Measurements from ENCODE around the gene NBEA.
"Not testable (repeated sequence)": the region's sequence is repeated elsewhere in the genome, so short reads cannot be mapped to it uniquely, and the experiment has no call there.

Gene NBEA

GRCh38 chr13:35408285-35408684 is 466.2 kb downstream of the NBEA start:
- H3K9me3 ChIP-seq (ENCODE audit: control insufficient read depth, low read depth, low read length); H3K9ac ChIP-seq (ENCODE audit: low read length); H3K4me3 ChIP-seq (ENCODE audit: low read length); H3K4me1 ChIP-seq (ENCODE audit: control insufficient read depth, low read depth, low read length); H3K36me3 ChIP-seq (ENCODE audit: control insufficient read depth, low read depth, low read length); H3K27ac ChIP-seq (ENCODE audit: low read length); H3K27me3 ChIP-seq (ENCODE audit: control insufficient read depth, insufficient read depth, low read length): not testable (repeated sequence)

GRCh38 chr13:35411059-35411744 is 469.1 kb downstream of the NBEA start:
- Histone ChIP-seq H3K4me3 (ENCODE audit: low read length) (no peak overlapping the region), H3K36me3 (ENCODE audit: control insufficient read depth, low read depth, low read length) (no peaks in the 10 kb centered on the region), H3K4me1 (ENCODE audit: control insufficient read depth, low read depth, low read length) (no peaks in the 10 kb centered on the region), H3K9ac (ENCODE audit: low read length) (no peak overlapping the region), H3K27me3 (ENCODE audit: control insufficient read depth, insufficient read depth, low read length) (no peaks in the 10 kb centered on the region), H3K27ac (ENCODE audit: low read length) (no peak overlapping the region), H3K9me3 (ENCODE audit: control insufficient read depth, low read depth, low read length) (no peaks in the 10 kb centered on the region)

- Histone ChIP-seq H3K4me1 (ENCODE audit: control insufficient read depth, low read depth, low read length) (no peaks in the 10 kb centered on the region), H3K36me3 (ENCODE audit: control insufficient read depth, low read depth, low read length) (peaks cover 3% of the 10 kb centered on the region), H3K27ac (ENCODE audit: low read length) (no peak overlapping the region), H3K4me3 (ENCODE audit: low read length) (no peak overlapping the region), H3K9ac (ENCODE audit: low read length) (no peak overlapping the region), H3K27me3 (ENCODE audit: control insufficient read depth, insufficient read depth, low read length) (no peaks in the 10 kb centered on the region), H3K9me3 (ENCODE audit: control insufficient read depth, low read depth, low read length) (no peaks in the 10 kb centered on the region)
These were observed 506.4 kb downstream of the NBEA start for GRCh38 chr13:35448465-35448864.

- Histone ChIP-seq H3K4me1 (ENCODE audit: control insufficient read depth, low read depth, low read length) (no peaks in the 10 kb centered on the region), H3K4me3 (ENCODE audit: low read length) (no peak overlapping the region), H3K27me3 (ENCODE audit: control insufficient read depth, insufficient read depth, low read length) (no peaks in the 10 kb centered on the region), H3K27ac (ENCODE audit: low read length) (no peak overlapping the region), H3K9ac (ENCODE audit: low read length) (no peak overlapping the region), H3K36me3 (ENCODE audit: control insufficient read depth, low read depth, low read length) (peaks cover 3% of the 10 kb centered on the region), H3K9me3 (ENCODE audit: control insufficient read depth, low read depth, low read length) (no peaks in the 10 kb centered on the region)
These were observed 507.8 kb downstream of the NBEA start for GRCh38 chr13:35449821-35450220.

GRCh38 chr13:35455022-35455421 is 513.0 kb downstream of the NBEA start:
- Histone ChIP-seq H3K9me3 (ENCODE audit: control insufficient read depth, low read depth, low read length) (no peaks in the 10 kb centered on the region), H3K4me1 (ENCODE audit: control insufficient read depth, low read depth, low read length) (no peaks in the 10 kb centered on the region)

GRCh38 chr13:35457258-35457657 is 515.2 kb downstream of the NBEA start:
- Histone ChIP-seq H3K27me3 (ENCODE audit: control insufficient read depth, insufficient read depth, low read length) (no peaks in the 10 kb centered on the region), H3K4me3 (ENCODE audit: low read length) (no peak overlapping the region), H3K27ac (ENCODE audit: low read length) (no peak overlapping the region), H3K9ac (ENCODE audit: low read length) (no peak overlapping the region), H3K9me3 (ENCODE audit: control insufficient read depth, low read depth, low read length) (no peaks in the 10 kb centered on the region), H3K4me1 (ENCODE audit: control insufficient read depth, low read depth, low read length) (no peaks in the 10 kb centered on the region), H3K36me3 (ENCODE audit: control insufficient read depth, low read depth, low read length) (peaks cover 3% of the 10 kb centered on the region)

More at GRCh38 chr13:35455022-35455421, 513.0 kb downstream of the NBEA start:
- Histone ChIP-seq H3K4me3 (ENCODE audit: low read length) (no peak overlapping the region), H3K27ac (ENCODE audit: low read length) (no peak overlapping the region), H3K36me3 (ENCODE audit: control insufficient read depth, low read depth, low read length) (peaks cover 3% of the 10 kb centered on the region), H3K27me3 (ENCODE audit: control insufficient read depth, insufficient read depth, low read length) (no peaks in the 10 kb centered on the region), H3K9ac (ENCODE audit: low read length) (no peak overlapping the region)

GRCh38 chr13:35460061-35460460 is 518.0 kb downstream of the NBEA start:
- no peak overlapping the region for H3K9ac ChIP-seq (ENCODE audit: low read length)
- no peaks in the 10 kb centered on the region for H3K36me3 ChIP-seq (ENCODE audit: control insufficient read depth, low read depth, low read length)
- H3K4me3 ChIP-seq (ENCODE audit: low read length) = no peak overlapping the region
- H3K27me3 ChIP-seq (ENCODE audit: control insufficient read depth, insufficient read depth, low read length) = no peaks in the 10 kb centered on the region
- H3K9me3 ChIP-seq (ENCODE audit: control insufficient read depth, low read depth, low read length) = no peaks in the 10 kb centered on the region
- no peak overlapping the region for H3K27ac ChIP-seq (ENCODE audit: low read length)
- H3K4me1 ChIP-seq (ENCODE audit: control insufficient read depth, low read depth, low read length) = no peaks in the 10 kb centered on the region

- Histone ChIP-seq H3K27ac (ENCODE audit: low read length) (no peak overlapping the region), H3K36me3 (ENCODE audit: control insufficient read depth, low read depth, low read length) (no peaks in the 10 kb centered on the region), H3K4me1 (ENCODE audit: control insufficient read depth, low read depth, low read length) (peaks cover 10% of the 10 kb centered on the region), H3K4me3 (ENCODE audit: low read length) (no peak overlapping the region), H3K27me3 (ENCODE audit: control insufficient read depth, insufficient read depth, low read length) (peaks cover 20% of the 10 kb centered on the region), H3K9ac (ENCODE audit: low read length) (no peak overlapping the region), H3K9me3 (ENCODE audit: control insufficient read depth, low read depth, low read length) (no peaks in the 10 kb centered on the region)
These were observed 523.3 kb downstream of the NBEA start for GRCh38 chr13:35465371-35465770.

- Histone ChIP-seq H3K27me3 (ENCODE audit: control insufficient read depth, insufficient read depth, low read length) (peaks cover 44% of the 10 kb centered on the region), H3K9me3 (ENCODE audit: control insufficient read depth, low read depth, low read length) (no peaks in the 10 kb centered on the region), H3K27ac (ENCODE audit: low read length) (no peak overlapping the region), H3K9ac (ENCODE audit: low read length) (no peak overlapping the region), H3K4me1 (ENCODE audit: control insufficient read depth, low read depth, low read length) (peaks cover 25% of the 10 kb centered on the region), H3K36me3 (ENCODE audit: control insufficient read depth, low read depth, low read length) (no peaks in the 10 kb centered on the region), H3K4me3 (ENCODE audit: low read length) (no peak overlapping the region)
These were observed 526.1 kb downstream of the NBEA start for GRCh38 chr13:35468195-35468594.

GRCh38 chr13:35469806-35470525 is 527.9 kb downstream of the NBEA start:
- peak overlapping the region; percentile 85 for H3K4me3 ChIP-seq (ENCODE audit: low read length)

GRCh38 chr13:35470671-35471661 is 528.9 kb downstream of the NBEA start:
- H3K9ac ChIP-seq (ENCODE audit: low read length) = peak overlapping the region; percentile 66
- peak overlapping the region; percentile 85 for H3K4me3 ChIP-seq (ENCODE audit: low read length)
- peaks cover 35% of the 10 kb centered on the region for H3K4me1 ChIP-seq (ENCODE audit: control insufficient read depth, low read depth, low read length)
- H3K9me3 ChIP-seq (ENCODE audit: control insufficient read depth, low read depth, low read length) = no peaks in the 10 kb centered on the region
- no peak overlapping the region for H3K27ac ChIP-seq (ENCODE audit: low read length)
- no peaks in the 10 kb centered on the region for H3K36me3 ChIP-seq (ENCODE audit: control insufficient read depth, low read depth, low read length)
- peaks cover 72% of the 10 kb centered on the region for H3K27me3 ChIP-seq (ENCODE audit: control insufficient read depth, insufficient read depth, low read length)

More at GRCh38 chr13:35469806-35470525, 527.9 kb downstream of the NBEA start:
- no peaks in the 10 kb centered on the region for H3K36me3 ChIP-seq (ENCODE audit: control insufficient read depth, low read depth, low read length)
- no peak overlapping the region for H3K27ac ChIP-seq (ENCODE audit: low read length)
- peaks cover 31% of the 10 kb centered on the region for H3K4me1 ChIP-seq (ENCODE audit: control insufficient read depth, low read depth, low read length)
- peak overlapping the region; percentile 66 for H3K9ac ChIP-seq (ENCODE audit: low read length)
- no peaks in the 10 kb centered on the region for H3K9me3 ChIP-seq (ENCODE audit: control insufficient read depth, low read depth, low read length)
- peaks cover 62% of the 10 kb centered on the region for H3K27me3 ChIP-seq (ENCODE audit: control insufficient read depth, insufficient read depth, low read length)

Data from iPS-18a (cell line).